HepG2 (cell line): ENCODE data around the gene NOBOX. TPM values are rescaled to one million over a fixed set of nuclear protein-coding genes. Genes with fewer than 3 reads are reported as not detected.

Experiments used
- ATAC-seq: fragments of 200-7000 bp; cut with Tn5 transposase; 3 replicates; pipeline ENCODE4 v1.9.1; 2020; ENCODE audit warnings: mild to moderate bottlenecking, moderate library complexity
- BruUV-seq: library from RNA; stranded (reverse); fragments of 400-500 nt; replicated peaks from 2 replicates; lab custom pipeline; 2021; lab: Mats Ljungman, UMichigan
- CTCF ChIA-PET: fragments of 300-600 bp; formaldehyde crosslinking; extraction: SDS; loops from one replicate; lab custom pipeline; 2021; ENCODE audit warnings: low total read pairs, inconsistent platforms, low intra/inter-chr PET ratio; lab: Yijun Ruan, JAX
- POLR2A ChIA-PET: fragments of 350-600 bp; sonication (Branson Sonifier 250); formaldehyde crosslinking; loops from one replicate; lab custom pipeline; 2020; ENCODE audit warnings: antibody characterized with exemption, inconsistent platforms; lab: Yijun Ruan, JAX
- DNase-seq: peaks from one replicate; pipeline ENCODE4 v3.0.0-alpha.2; 2015; ENCODE audit warnings: low spot score
- FAIRE-seq: peaks from 3 replicates; lab custom pipeline; 2011; peaks lifted over from hg19 to GRCh38; lab: Jason Lieb, UNC
- H2AFZ ChIP-seq: one replicate; pipeline ENCODE4 v1.6.1; 2011; ENCODE audit warnings: low read length, inconsistent platforms
- H3K27ac ChIP-seq: fragments of 300-600 bp; 3 replicates; pipeline ENCODE4 v1.8.0; 2011; ENCODE audit warnings: mixed run types, mild to moderate bottlenecking, mixed read lengths, low read length, inconsistent platforms; ENCODE audit not compliant: insufficient read depth; ENCODE audit errors: extremely low read length
- H3K27me3 ChIP-seq, 2 experiments: fragments of 200-600 bp in 1 of 2; 2 replicates in 1 of 2; 3 replicates in 1 of 2; pipeline versions ENCODE4 v1.6.0 to v1.8.0; 2011; ENCODE audit warnings: low read length in 2 of 2, mild to moderate bottlenecking in 2 of 2, moderate library complexity in 2 of 2, inconsistent platforms in 1 of 2; ENCODE audit not compliant: insufficient read depth in 2 of 2, control insufficient read depth in 1 of 2
- H3K36me3 ChIP-seq, 2 experiments: fragments of 200-600 bp in 1 of 2; replicated peaks in 1 of 2; 2 replicates in 1 of 2; 3 replicates in 1 of 2; pipeline versions ENCODE4 v1.5.1 to v1.8.0; 2011; ENCODE audit warnings: low read length in 2 of 2, inconsistent platforms in 1 of 2; ENCODE audit not compliant: insufficient read depth in 2 of 2, control insufficient read depth in 1 of 2
- H3K4me1 ChIP-seq: 2 replicates; pipeline ENCODE4 v1.5.1; 2012; ENCODE audit warnings: low read length, inconsistent platforms; ENCODE audit not compliant: insufficient read depth
- H3K4me2 ChIP-seq: 2 replicates; pipeline ENCODE4 v1.6.0; 2011; ENCODE audit warnings: low read depth, low read length, inconsistent platforms
- H3K4me3 ChIP-seq, 3 experiments: fragments of 200-600 bp in 1 of 3; sonication (generic), shearing (Covaris generic) in 1 of 3; replicated peaks in 1 of 3; 2 replicates each; pipeline ENCODE4 v1.5.1; 2011 to 2016; ENCODE audit warnings: low read length in 3 of 3, inconsistent platforms in 2 of 3, low read depth in 2 of 3, mild to moderate bottlenecking in 2 of 3, control low read depth in 1 of 3, mixed read lengths in 1 of 3; ENCODE audit not compliant: insufficient read depth in 1 of 3
- H3K79me2 ChIP-seq: one replicate; pipeline ENCODE4 v1.6.1; 2011; ENCODE audit warnings: low read length, inconsistent platforms; ENCODE audit not compliant: insufficient read depth
- H3K9ac ChIP-seq: 2 replicates; pipeline ENCODE4 v1.6.0; 2011; ENCODE audit warnings: mild to moderate bottlenecking, low read depth, low read length, inconsistent platforms; ENCODE audit not compliant: insufficient read depth
- H3K9me3 ChIP-seq: 2 replicates; pipeline ENCODE4 v1.5.1; 2012; ENCODE audit warnings: mild to moderate bottlenecking, low read length
- H4K20me1 ChIP-seq: 2 replicates; pipeline ENCODE4 v1.6.0; 2011; ENCODE audit warnings: inconsistent platforms, mild to moderate bottlenecking, low read length, moderate library complexity; ENCODE audit not compliant: insufficient read depth
- CEBPB ChIP-seq: IDR thresholded peaks from 2 replicates; pipeline ENCODE4 v1.6.1; 2011; ENCODE audit warnings: low read depth, low read length, improper control_type of control experiment, borderline replicate concordance
- FOXM1 ChIP-seq: sonication (generic); formaldehyde crosslinking; IDR thresholded peaks from 2 replicates; pipeline ENCODE4 v1.5.0; 2020; ENCODE audit warnings: missing genetic modification reagents
- FOXP1 ChIP-seq, 2 experiments: fragments of 450-650 bp in 1 of 2; IDR thresholded peaks; 2 replicates each; pipeline ENCODE4 v1.6.1; 2017 to 2018; ENCODE audit warnings: antibody characterized with exemption in 1 of 2
- KLF13 ChIP-seq: sonication (generic); formaldehyde crosslinking; IDR thresholded peaks from 2 replicates; pipeline ENCODE4 v1.4.0; 2020; ENCODE audit warnings: mild to moderate bottlenecking, missing genetic modification reagents
- SOX5 ChIP-seq: IDR thresholded peaks from 2 replicates; pipeline ENCODE4 v1.6.1; 2016; ENCODE audit warnings: borderline replicate concordance
- ZNF317 ChIP-seq: sonication (generic); formaldehyde crosslinking; IDR thresholded peaks from 2 replicates; pipeline ENCODE4 v1.5.0; 2020; ENCODE audit warnings: mild to moderate bottlenecking, missing genetic modification reagents
- ZNF329 ChIP-seq: sonication (generic); formaldehyde crosslinking; IDR thresholded peaks from 2 replicates; pipeline ENCODE4 v1.9.0; 2021; ENCODE audit warnings: low read depth, mild to moderate bottlenecking, missing genetic modification reagents
- WGBS: methylation state at CpG from one replicate; pipeline ENCODE4 v1.1.6; 2017; ENCODE audit warnings: low lambda C conversion rate; 5-methylcytosine and 5-hydroxymethylcytosine counted together
- in situ Hi-C: cut with HindIII; loops from 2 replicates; pipeline ENCODE4 v1.10.0; 2017; ENCODE audit warnings: low pct_unique_long_range_greater_than_20kb; ENCODE audit not compliant: extremely low pct_ligation_motif_present
- intact Hi-C: fragments of 100-400 bp; cut with micrococcal nuclease; formaldehyde crosslinking; loops from one replicate; pipeline ENCODE4 v1.10.0; 2022; ENCODE audit not compliant: unreplicated experiment
- polyA plus RNA-seq, 8 experiments: library from polyadenylated mRNA; depleted of rRNA in 3 of 8; stranded (reverse) in 7 of 8; unstranded in 1 of 8; fragments of >200 nt; fragmentation: Illumina TruSeq in 4 of 8; extraction: Trizol in 4 of 8; gene quantifications; 2 replicates each; pipeline versions ENCODE4 v1.2.1 to v1.2.3, GENCODE V29; 2011 to 2016; ENCODE audit warnings: low read depth in 4 of 8, missing spikeins in 1 of 8, mixed read lengths in 1 of 8; ENCODE audit not compliant: insufficient read depth in 1 of 8
- total RNA-seq, 5 experiments: library from RNA; depleted of rRNA; stranded (reverse); fragments of >200 nt; fragmentation: Illumina TruSeq; extraction: Trizol; gene quantifications; 2 replicates each; pipeline ENCODE4 v1.2.3, GENCODE V29; 2016; ENCODE audit warnings: low read depth in 1 of 5
- TF ChIP-seq, protein P1 (sequence below): sonication (generic); formaldehyde crosslinking; IDR thresholded peaks from 2 replicates; pipeline ENCODE4 v1.4.0; 2020; ENCODE audit warnings: mild to moderate bottlenecking, missing genetic modification reagents
- TF ChIP-seq, protein P2 (sequence below): sonication (generic); formaldehyde crosslinking; conservative IDR thresholded peaks from 2 replicates; pipeline ENCODE4 v1.8.0; 2022; ENCODE audit warnings: missing genetic modification reagents
- TF ChIP-seq, protein P3 (sequence below): IDR thresholded peaks from 2 replicates; pipeline ENCODE4 v1.6.1; 2016

The NOBOX gene
- total and polyA plus RNA-seq, 2 of the 13 experiments (the other 11 are each of a cell fraction or from before 2014, with no cell fraction given), result not detected

GRCh38 chr7:144414815-144415214 is 11.3 kb upstream of the NOBOX start:
- no TSS peak for BruUV-seq
- WGBS, result 1% methylated on average over 3 of the region's 3 CpGs
- Histone ChIP-seq H4K20me1 (no peaks in the 10 kb centered on the region), H3K36me3 (no peaks in the 10 kb centered on the region), H3K4me1 (no peaks in the 10 kb centered on the region), H3K9ac (no peak overlapping the region), H2AFZ (no peak overlapping the region), H3K79me2 (no peaks in the 10 kb centered on the region), H3K27me3 (peaks cover 0 to 2% of the 10 kb centered on the region in 2 experiments; a peak in 2 of 5 replicates), H3K4me3 (no peak overlapping the region), H3K9me3 (no peaks in the 10 kb centered on the region), H3K4me2 (no peak overlapping the region), H3K27ac (no peak overlapping the region)
- TF ChIP-seq CEBPB, result peak; percentile 36; the same call in 1 of the 2 replicates
- TF ChIP-seq FOXP1 (IDR thresholded peaks at IDR 0.05), result no peak
- no peak for TF ChIP-seq FOXP1 (CRISPR knock-in tag; IDR thresholded peaks at IDR 0.05)
- ChIA-PET CTCF (no interaction called here), POLR2A (no interaction called here)
- in situ Hi-C loops (no loop called here), intact Hi-C loops (no loop called here)
- ATAC-seq (no peak), DNase-seq (no peak), FAIRE-seq (no peak)

DNA sequence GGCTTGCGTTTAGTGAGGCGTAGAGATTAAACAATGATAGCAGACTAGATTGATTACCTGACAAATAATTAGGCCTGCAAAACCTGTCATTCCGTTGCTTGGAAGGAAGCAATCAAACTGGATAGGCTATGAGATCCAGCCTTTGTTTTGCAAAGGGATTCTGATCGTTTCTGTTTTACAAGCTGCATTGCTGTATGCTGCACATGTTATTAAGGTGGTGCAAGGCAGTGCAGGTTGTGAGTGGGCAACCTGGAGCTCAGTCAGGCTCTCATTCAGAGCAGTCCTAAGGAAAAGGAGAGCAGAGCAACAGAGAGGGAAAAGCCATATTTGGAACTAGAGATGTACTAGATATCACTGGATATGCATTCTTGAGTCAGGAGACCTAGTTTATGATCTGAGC is 6.9 kb upstream of the NOBOX start:
- no peaks in the 10 kb centered on the region for H3K36me3 ChIP-seq
- intact Hi-C loops (no loop called here), in situ Hi-C loops (no loop called here)
- H3K9me3 ChIP-seq, result no peaks in the 10 kb centered on the region
- 29% methylated on average over 4 of the region's 4 CpGs for WGBS
- DNase-seq, result no peak
- H3K4me3 ChIP-seq, result no peak overlapping the region
- no peak for TF ChIP-seq ZNF329
- no peak for TF ChIP-seq ZNF317 (CRISPR knock-in tag)
- TF ChIP-seq, protein P1, sequence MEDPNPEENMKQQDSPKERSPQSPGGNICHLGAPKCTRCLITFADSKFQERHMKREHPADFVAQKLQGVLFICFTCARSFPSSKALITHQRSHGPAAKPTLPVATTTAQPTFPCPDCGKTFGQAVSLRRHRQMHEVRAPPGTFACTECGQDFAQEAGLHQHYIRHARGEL, result no peak
- TF ChIP-seq, protein P2, sequence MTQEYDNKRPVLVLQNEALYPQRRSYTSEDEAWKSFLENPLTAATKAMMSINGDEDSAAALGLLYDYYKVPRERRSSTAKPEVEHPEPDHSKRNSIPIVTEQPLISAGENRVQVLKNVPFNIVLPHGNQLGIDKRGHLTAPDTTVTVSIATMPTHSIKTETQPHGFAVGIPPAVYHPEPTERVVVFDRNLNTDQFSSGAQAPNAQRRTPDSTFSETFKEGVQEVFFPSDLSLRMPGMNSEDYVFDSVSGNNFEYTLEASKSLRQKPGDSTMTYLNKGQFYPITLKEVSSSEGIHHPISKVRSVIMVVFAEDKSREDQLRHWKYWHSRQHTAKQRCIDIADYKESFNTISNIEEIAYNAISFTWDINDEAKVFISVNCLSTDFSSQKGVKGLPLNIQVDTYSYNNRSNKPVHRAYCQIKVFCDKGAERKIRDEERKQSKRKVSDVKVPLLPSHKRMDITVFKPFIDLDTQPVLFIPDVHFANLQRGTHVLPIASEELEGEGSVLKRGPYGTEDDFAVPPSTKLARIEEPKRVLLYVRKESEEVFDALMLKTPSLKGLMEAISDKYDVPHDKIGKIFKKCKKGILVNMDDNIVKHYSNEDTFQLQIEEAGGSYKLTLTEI, result no peak
- TF ChIP-seq, protein P3, sequence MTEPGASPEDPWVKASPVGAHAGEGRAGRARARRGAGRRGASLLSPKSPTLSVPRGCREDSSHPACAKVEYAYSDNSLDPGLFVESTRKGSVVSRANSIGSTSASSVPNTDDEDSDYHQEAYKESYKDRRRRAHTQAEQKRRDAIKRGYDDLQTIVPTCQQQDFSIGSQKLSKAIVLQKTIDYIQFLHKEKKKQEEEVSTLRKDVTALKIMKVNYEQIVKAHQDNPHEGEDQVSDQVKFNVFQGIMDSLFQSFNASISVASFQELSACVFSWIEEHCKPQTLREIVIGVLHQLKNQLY, result no peak
- no peak for TF ChIP-seq FOXM1
- no peak for TF ChIP-seq SOX5 (CRISPR knock-in tag)
- no peak for TF ChIP-seq KLF13 (CRISPR knock-in tag)
- no TSS peak for BruUV-seq
- H3K4me2 ChIP-seq, result no peak overlapping the region
- H3K27ac ChIP-seq, result no peak overlapping the region
- ChIA-PET CTCF (no interaction called here), POLR2A (no interaction called here)
- H2AFZ ChIP-seq, result no peak overlapping the region
- FAIRE-seq, result no peak
- no peaks in the 10 kb centered on the region for H3K79me2 ChIP-seq
- H3K4me1 ChIP-seq, result no peaks in the 10 kb centered on the region
- ATAC-seq, result no peak
- no peaks in the 10 kb centered on the region for H4K20me1 ChIP-seq
- H3K27me3 ChIP-seq, result peaks cover 0 to 8% of the 10 kb centered on the region in 2 experiments; a peak in 3 of 5 replicates
- no peak overlapping the region for H3K9ac ChIP-seq
